Dendritic cell treated with granulocyte-macrophage colony-stimulating factor and Interleukin-4, amounts not matched to agents 40 ng/mL and 50 ng/mL, for 4 days (primary cell): Measurements from ENCODE around the gene NOC2L.
A peak's percentile ranks its signal among the peaks of the same experiment; 100 is the strongest.
"Not testable (repeated sequence)": the region's sequence is repeated elsewhere in the genome, so short reads cannot be mapped to it uniquely, and the experiment has no call there.

ENCODE experiments used
- H3K27ac Mint-ChIP-seq: one replicate; pipeline ENCODE4 v1.8.0; 2022; ENCODE audit warnings: mild to moderate bottlenecking, mixed read lengths
- H3K27me3 Mint-ChIP-seq: one replicate; pipeline ENCODE4 v1.8.0; 2022; ENCODE audit warnings: mild to moderate bottlenecking, mixed read lengths
- H3K36me3 Mint-ChIP-seq: one replicate; pipeline ENCODE4 v1.8.0; 2022; ENCODE audit warnings: low read depth, mixed read lengths
- H3K4me1 Mint-ChIP-seq: one replicate; pipeline ENCODE4 v1.8.0; 2022; ENCODE audit warnings: low read depth, mixed read lengths
- H3K4me3 Mint-ChIP-seq: one replicate; pipeline ENCODE4 v1.8.0; 2022; ENCODE audit warnings: mild to moderate bottlenecking, moderate library complexity, mixed read lengths
- H3K9me3 Mint-ChIP-seq: one replicate; pipeline ENCODE4 v1.8.0; 2022; ENCODE audit warnings: mixed read lengths
- intact Hi-C: fragments of 100-400 bp; cut with micrococcal nuclease; formaldehyde crosslinking; loops from one replicate; pipeline ENCODE4 v1.15.0; 2022

Gene NOC2L

GRCh38 chr1:952201-952600 is 6.9 kb downstream of the NOC2L start:
- intact Hi-C loops = no loop called here
- H3K4me3 Mint-ChIP-seq = no peak overlapping the region
- H3K36me3 Mint-ChIP-seq = peaks cover 100% of the 10 kb centered on the region
- no peaks in the 10 kb centered on the region for H3K27me3 Mint-ChIP-seq
- peaks cover 26% of the 10 kb centered on the region for H3K4me1 Mint-ChIP-seq
- H3K9me3 Mint-ChIP-seq = no peaks in the 10 kb centered on the region
- H3K27ac Mint-ChIP-seq = no peak overlapping the region

- H3K9me3 Mint-ChIP-seq = no peaks in the 10 kb centered on the region
- peaks cover 18% of the 10 kb centered on the region for H3K4me1 Mint-ChIP-seq
- no peaks in the 10 kb centered on the region for H3K27me3 Mint-ChIP-seq
- H3K27ac Mint-ChIP-seq = no peak overlapping the region
- H3K36me3 Mint-ChIP-seq = peaks cover 100% of the 10 kb centered on the region
- intact Hi-C loops = no loop called here
- no peak overlapping the region for H3K4me3 Mint-ChIP-seq
Observed at GRCh38 chr1:951364-951763, 7.7 kb downstream of the NOC2L start.

- intact Hi-C loops = no loop called here
- Mint-ChIP-seq H3K4me3 (no peak overlapping the region), H3K9me3 (no peaks in the 10 kb centered on the region), H3K27me3 (no peaks in the 10 kb centered on the region), H3K27ac (no peak overlapping the region), H3K4me1 (peaks cover 13% of the 10 kb centered on the region), H3K36me3 (peaks cover 100% of the 10 kb centered on the region)
Observed at GRCh38 chr1:950881-951280, 8.2 kb downstream of the NOC2L start.

- H3K36me3 Mint-ChIP-seq = peaks cover 100% of the 10 kb centered on the region
- no peak overlapping the region for H3K27ac Mint-ChIP-seq
- peaks cover 7% of the 10 kb centered on the region for H3K4me1 Mint-ChIP-seq
- no peaks in the 10 kb centered on the region for H3K27me3 Mint-ChIP-seq
- no peaks in the 10 kb centered on the region for H3K9me3 Mint-ChIP-seq
- intact Hi-C loops = no loop called here
- no peak overlapping the region for H3K4me3 Mint-ChIP-seq
Observed at GRCh38 chr1:950268-950667, 8.8 kb downstream of the NOC2L start.

GRCh38 chr1:947958-948357 is 11.1 kb downstream of the NOC2L start:
- Mint-ChIP-seq H3K27me3 (peaks cover 15% of the 10 kb centered on the region), H3K4me1 (peaks cover 4% of the 10 kb centered on the region), H3K27ac (no peak overlapping the region), H3K9me3 (no peaks in the 10 kb centered on the region), H3K36me3 (peaks cover 97% of the 10 kb centered on the region), H3K4me3 (no peak overlapping the region)
- intact Hi-C loops = no loop called here

- H3K27ac Mint-ChIP-seq, H3K9me3 Mint-ChIP-seq, H3K4me1 Mint-ChIP-seq, intact Hi-C loops, H3K4me3 Mint-ChIP-seq: not testable (repeated sequence)
- Mint-ChIP-seq H3K27me3 (peaks cover 21% of the 10 kb centered on the region), H3K36me3 (peaks cover 86% of the 10 kb centered on the region)
Observed at GRCh38 chr1:946811-947210, 12.2 kb downstream of the NOC2L start.

- Mint-ChIP-seq H3K4me1 (peaks cover 12% of the 10 kb centered on the region), H3K4me3 (no peak overlapping the region), H3K27ac (no peak overlapping the region), H3K36me3 (peaks cover 77% of the 10 kb centered on the region), H3K27me3 (peaks cover 27% of the 10 kb centered on the region), H3K9me3 (no peaks in the 10 kb centered on the region)
- intact Hi-C loops = no loop called here
Observed at GRCh38 chr1:945688-946556, 13.1 kb downstream of the NOC2L start.

- Mint-ChIP-seq H3K4me3 (no peak overlapping the region), H3K9me3 (no peaks in the 10 kb centered on the region), H3K36me3 (peaks cover 64% of the 10 kb centered on the region), H3K27ac (no peak overlapping the region), H3K4me1 (peaks cover 16% of the 10 kb centered on the region), H3K27me3 (peaks cover 39% of the 10 kb centered on the region)
- intact Hi-C loops = no loop called here
Observed at GRCh38 chr1:944341-945325, 14.4 kb downstream of the NOC2L start.

GRCh38 chr1:943545-944340 is 15.3 kb downstream of the NOC2L start:
- Mint-ChIP-seq H3K4me1 (peaks cover 16% of the 10 kb centered on the region), H3K36me3 (peaks cover 55% of the 10 kb centered on the region), H3K27me3 (peaks cover 48% of the 10 kb centered on the region), H3K27ac (no peak overlapping the region), H3K4me3 (no peak overlapping the region), H3K9me3 (no peaks in the 10 kb centered on the region)
- intact Hi-C loops = no loop called here

- H3K36me3 Mint-ChIP-seq = peaks cover 48% of the 10 kb centered on the region
- no peaks in the 10 kb centered on the region for H3K9me3 Mint-ChIP-seq
- no peak overlapping the region for H3K27ac Mint-ChIP-seq
- intact Hi-C loops = no loop called here
- H3K4me1 Mint-ChIP-seq = peaks cover 16% of the 10 kb centered on the region
- H3K4me3 Mint-ChIP-seq = no peak overlapping the region
- peaks cover 55% of the 10 kb centered on the region for H3K27me3 Mint-ChIP-seq
Observed at GRCh38 chr1:942864-943533, 16.1 kb downstream of the NOC2L start.

- H3K4me1 Mint-ChIP-seq = peaks cover 16% of the 10 kb centered on the region
- intact Hi-C loops = no loop called here
- no peak overlapping the region for H3K27ac Mint-ChIP-seq
- H3K4me3 Mint-ChIP-seq = no peak overlapping the region
- H3K36me3 Mint-ChIP-seq = peaks cover 42% of the 10 kb centered on the region
- H3K9me3 Mint-ChIP-seq = no peaks in the 10 kb centered on the region
- H3K27me3 Mint-ChIP-seq = peaks cover 60% of the 10 kb centered on the region
Observed at GRCh38 chr1:942411-942821, 16.6 kb downstream of the NOC2L start.

- intact Hi-C loops = no loop called here
- Mint-ChIP-seq H3K9me3 (no peaks in the 10 kb centered on the region), H3K4me3 (peak overlapping the region; percentile 56), H3K27ac (no peak overlapping the region), H3K4me1 (peaks cover 16% of the 10 kb centered on the region), H3K27me3 (peaks cover 64% of the 10 kb centered on the region), H3K36me3 (peaks cover 35% of the 10 kb centered on the region)
Observed at GRCh38 chr1:941588-942383, 17.3 kb downstream of the NOC2L start.
